HG02973 (cell line): ENCODE results near the gene TADA3.

Source experiments
- ATAC-seq: cut with Tn5 transposase; IDR thresholded peaks from one replicate; pipeline ENCODE4 v1.9.1; 2021; ENCODE audit warnings: moderate library complexity; ENCODE audit not compliant: unreplicated experiment

The TADA3 gene

DNA sequence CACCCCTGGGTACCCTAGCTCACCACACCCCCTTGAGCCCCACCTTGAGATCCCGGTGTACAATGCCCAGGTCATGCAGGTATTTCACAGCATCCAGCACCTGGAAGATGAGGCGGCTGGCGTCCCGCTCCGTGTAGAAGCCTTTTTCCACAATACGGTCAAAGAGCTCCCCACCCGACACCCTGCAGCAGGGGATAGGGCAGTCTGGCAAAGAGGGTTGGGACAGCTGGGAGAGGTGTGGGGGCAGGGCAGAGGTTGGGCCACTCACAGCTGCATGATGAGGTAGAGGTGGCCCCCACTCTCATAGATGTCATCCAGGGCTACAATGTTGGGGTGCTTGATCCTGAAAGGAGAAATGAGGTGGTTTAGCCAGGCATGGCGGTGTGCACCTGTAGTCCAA, 29.4 kb downstream of the TADA3 start:
- ATAC-seq = no peak

DNA sequence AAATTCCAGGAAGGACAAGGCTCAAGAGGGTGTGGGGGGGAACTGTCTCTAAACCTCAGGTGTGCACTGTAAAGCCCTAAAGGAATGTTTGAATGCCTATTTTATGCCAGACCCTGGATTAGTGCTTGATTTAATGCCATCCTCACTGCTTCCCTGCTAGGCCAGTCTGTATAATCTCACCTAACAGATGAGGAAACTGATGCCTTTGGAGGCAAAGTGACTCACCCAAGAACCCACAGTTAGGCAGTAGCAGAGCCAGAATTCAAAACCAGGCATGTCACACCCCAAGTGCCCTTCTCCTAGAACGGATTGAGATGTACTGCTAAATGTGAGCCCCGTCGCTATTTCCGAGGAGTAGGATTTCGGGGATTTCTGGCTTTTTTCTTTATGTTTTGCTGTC, 30.4 kb downstream of the TADA3 start:
- no peak for ATAC-seq

DNA sequence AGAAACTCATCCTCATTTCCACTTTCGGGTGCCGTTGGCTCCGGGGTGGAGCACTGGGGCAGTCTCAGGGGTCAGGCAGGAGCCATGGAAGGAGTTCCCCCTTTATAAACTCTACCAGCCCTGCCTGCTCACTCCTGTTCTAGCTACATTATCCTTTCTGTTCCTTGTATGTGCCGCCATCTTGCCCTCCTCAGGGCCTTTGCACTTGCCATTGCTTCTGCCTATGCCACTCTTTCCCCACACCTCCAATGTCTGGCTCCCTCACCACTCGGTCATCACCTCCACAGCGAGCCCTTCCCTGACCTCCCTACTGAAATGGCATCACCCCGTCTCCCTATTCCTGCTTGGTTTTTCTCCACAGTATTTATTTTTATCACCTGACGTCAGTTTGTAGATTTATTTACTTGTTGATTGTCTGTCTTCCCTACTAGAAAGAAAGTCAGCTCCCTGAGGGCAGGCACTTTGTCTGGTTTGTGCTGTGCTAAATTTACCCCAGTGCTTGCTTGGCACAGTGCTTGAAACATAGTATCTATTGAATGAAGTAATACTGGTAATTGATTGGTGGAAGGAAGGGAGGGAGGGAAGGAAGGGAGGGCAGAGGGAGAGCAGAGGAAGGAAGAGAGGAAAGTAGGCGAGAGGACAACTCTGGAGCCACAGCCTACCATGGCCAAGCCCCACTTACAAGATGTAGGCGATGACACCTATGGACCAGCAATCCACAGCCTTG, 31.3 kb downstream of the TADA3 start:
- no peak for ATAC-seq

DNA sequence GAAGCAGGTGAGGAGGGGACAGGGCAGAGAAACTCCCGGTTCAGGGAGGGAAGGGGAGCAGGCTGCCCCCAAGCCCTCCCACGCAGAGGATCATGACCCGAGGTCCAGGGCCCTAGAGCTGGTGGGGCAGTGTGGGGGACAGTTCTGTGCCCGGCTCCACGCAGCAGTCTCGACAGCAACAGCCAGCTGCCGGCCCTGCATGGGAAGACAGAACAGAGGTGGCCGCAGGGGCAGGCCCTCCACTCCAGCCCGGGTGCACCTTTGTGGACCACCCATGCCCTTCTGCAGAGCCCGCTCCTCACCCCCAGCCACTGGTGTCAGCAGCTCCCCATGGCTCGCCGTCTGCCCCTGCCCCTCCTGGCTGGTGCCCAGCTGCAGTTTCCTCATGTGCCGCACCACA, 34.8 kb downstream of the TADA3 start:
- ATAC-seq = no peak

DNA sequence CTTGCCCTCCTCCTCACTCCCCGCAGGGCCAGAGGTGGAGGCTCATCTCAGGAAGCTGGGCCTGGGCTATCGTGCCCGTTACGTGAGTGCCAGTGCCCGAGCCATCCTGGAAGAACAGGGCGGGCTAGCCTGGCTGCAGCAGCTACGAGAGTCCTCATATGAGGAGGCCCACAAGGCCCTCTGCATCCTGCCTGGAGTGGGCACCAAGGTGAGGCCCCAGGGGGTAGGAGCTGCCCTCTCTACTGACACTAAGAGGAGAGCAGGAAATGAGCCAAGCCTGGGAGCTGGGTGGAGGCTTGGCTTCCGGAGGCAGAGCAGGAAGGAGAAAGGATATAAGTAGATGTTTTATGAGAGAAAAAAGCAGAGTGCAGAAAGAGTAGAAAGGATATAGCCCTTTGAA, 37.6 kb downstream of the TADA3 start:
- ATAC-seq = no peak

DNA sequence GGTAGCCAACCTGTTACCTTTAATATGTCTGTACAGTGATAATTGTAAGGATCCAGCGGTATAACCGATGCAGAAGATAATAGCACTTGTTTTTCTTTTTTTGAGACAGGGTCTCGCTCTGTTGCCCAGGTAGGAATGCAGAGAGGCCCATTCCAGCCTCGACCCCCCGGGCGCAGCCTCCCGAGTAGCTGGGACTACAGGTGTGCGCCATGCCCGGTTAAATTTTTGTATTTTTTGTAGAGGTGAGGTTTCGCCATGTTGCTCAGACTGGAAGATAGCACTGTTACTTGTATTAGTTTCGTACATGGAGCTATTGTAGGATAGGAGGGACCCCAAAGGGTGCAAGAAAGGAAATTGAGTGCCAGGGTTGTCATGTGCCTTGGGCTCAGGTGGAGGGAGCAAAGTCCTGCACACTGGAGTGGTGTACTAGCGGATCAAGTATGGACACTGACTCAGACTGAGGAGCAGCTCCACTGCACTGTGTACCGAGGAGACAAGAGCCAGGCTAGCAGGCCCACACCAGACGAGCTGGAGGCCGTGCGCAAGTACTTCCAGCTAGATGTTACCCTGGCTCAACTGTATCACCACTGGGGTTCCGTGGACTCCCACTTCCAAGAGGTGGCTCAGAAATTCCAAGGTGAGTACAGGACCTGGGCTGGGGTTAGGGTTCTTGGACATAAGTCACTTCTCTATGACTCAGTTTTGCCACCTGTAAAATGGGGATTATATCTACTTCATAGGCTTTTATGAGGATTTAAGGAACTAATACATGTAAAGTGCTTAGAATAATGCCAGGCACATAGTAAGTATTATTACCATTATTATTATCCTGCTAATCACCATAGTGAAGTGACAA, 41.5 kb downstream of the TADA3 start:
- ATAC-seq = no peak

DNA sequence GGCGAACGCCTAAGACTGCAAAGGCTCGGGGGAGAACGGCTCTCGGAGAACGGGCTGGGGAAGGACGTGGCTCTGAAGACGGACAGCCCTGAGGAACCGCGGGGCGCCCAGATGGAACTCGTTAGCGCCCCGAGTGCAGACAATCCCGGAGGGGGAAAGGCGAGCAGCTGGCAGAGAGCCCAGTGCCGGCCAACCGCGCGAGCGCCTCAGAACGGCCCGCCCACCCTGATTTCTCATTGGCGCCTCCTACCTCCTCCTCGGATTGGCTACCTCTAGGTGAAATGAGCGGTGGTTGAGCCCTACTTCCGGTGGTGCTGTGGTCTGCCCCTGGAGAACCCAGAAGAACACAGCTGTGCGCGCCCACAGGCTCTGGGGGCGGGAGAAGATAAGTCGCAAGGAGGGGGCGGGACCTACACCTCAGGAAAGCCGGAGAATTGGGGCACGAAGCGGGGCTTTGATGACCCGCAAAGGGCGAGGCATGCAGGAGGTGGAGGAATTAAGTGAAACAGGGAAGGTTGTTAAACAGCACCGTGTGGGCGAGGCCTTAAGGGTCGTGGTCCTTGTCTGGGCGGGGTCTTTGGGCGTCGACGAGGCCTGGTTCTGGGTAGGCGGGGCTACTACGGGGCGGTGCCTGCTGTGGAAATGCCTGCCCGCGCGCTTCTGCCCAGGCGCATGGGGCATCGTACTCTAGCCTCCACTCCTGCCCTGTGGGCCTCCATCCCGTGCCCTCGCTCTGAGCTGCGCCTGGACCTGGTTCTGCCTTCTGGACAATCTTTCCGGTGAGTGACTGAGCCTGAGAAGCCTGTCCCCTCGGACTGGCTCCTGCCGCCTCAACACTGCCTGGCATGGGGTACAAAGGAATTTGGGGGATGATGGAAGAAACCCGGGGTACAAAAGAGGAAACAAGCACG, 42.4 kb downstream of the TADA3 start, which contains the start of gene OGG1:
Gene OGG1 (plus strand): TSS at position 308 of the 911 bp plus-strand sequence. CDS start 335 bp downstream, at position 643.
- peak; percentile 87 for ATAC-seq

DNA sequence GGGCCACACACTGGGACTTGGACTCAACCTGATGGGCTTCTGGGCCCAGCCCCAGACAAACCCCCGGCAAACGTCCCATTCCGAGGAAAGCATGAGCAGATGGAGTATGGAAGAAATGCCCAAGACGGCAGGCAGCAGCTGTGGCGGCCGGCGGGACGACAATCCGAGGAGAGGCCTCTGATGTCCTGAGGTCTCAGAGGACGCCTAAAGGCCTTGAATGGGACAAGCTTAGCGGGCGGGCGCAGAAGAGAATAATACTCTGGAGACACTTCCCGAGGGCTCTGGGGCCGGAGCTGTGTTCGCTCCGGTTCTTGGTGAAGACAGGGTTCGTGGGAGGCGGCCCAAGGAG, 43.0 kb downstream of the TADA3 start:
- ATAC-seq = no peak

DNA sequence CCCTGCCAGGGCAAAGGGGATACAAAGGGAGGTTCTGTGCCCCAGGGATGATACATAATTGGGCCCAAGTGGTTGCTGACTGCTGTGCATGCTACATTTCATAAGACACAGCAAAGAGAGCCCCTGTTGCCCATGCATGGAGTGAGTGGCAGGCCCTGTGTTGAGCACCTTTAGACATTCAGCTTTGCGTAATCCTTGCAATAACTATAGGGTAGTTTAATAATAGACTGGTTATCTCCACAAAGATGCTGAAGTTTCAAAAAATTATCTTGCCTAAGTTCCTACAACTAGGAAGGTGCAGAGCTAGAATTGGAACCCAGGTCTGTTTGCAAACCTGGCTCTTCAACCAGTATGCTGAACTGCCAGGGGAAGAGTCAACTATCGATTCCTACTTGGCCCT, 44.2 kb downstream of the TADA3 start:
- no peak for ATAC-seq

DNA sequence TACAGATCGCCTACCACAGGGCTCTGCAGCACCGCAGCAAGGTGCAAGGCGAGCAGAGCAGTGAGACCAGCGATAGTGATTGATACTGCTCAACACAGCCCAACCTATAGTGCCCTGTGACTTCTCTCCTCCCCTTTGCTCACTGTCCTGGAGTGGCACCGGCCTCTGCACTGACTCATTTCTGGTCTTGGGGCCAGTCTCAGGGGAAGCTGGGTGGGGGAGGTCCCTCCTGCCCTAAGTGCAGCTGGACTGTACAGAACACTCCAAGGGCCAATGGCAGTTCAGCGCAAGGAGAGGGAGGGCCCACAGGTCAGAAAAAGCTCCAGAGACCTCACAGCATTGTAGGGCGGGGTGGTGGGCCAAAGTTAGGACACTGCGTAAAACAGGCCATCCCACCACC, 45.0 kb downstream of the TADA3 start:
- ATAC-seq = no peak

DNA sequence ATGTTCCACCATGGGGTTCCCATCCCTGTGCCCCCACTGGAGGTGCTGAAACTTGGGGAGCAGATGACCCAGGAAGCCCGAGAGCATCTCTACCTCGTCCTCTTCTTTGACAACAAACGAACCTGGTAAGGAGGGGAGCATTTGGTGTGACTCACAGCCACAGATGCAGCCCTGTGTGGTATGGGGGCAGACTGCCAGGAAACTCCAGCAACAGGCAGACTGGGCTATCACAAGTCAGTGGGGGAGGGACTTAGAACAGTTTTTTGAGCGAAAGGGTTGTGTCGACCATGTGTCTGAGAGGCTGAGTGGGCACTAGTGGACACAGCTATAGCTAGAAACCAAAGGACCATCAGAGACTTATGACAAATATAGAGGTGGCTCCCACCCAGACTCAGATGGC, 45.9 kb downstream of the TADA3 start:
- no peak for ATAC-seq

DNA sequence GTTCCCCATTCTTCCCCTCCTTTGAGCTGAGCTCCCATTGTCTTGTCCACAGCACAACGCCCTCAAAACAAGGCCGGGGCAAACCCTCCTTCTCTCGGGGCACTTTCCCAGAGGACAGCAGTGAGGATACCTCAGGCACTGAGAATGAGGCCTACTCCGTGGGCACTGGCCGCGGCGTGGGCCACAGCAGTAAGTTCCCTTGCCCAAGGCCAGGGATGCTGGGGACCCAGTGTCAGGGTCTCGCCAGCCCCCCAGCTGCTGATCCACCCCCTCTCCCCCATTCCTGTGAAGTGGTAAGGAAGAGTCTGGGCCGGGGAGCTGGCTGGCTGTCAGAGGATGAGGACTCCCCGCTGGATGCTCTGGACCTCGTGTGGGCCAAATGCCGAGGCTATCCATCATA, 46.8 kb downstream of the TADA3 start:
- ATAC-seq = no peak

DNA sequence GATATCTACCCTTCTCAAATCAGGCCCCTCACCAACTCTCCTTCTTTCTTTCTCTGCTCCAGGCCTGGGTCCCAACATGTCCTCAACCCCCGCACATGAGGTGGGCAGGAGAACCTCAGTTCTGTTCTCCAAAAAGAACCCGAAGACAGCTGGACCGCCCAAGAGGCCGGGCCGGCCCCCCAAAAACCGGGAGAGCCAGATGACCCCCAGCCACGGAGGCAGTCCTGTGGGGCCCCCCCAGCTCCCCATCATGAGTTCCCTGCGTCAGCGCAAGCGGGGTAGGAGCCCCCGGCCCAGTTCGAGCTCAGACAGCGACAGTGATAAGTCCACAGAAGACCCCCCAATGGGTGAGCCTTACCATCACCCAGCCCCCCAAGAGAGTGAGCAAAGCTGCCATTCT, 48.1 kb downstream of the TADA3 start:
- ATAC-seq = no peak

DNA sequence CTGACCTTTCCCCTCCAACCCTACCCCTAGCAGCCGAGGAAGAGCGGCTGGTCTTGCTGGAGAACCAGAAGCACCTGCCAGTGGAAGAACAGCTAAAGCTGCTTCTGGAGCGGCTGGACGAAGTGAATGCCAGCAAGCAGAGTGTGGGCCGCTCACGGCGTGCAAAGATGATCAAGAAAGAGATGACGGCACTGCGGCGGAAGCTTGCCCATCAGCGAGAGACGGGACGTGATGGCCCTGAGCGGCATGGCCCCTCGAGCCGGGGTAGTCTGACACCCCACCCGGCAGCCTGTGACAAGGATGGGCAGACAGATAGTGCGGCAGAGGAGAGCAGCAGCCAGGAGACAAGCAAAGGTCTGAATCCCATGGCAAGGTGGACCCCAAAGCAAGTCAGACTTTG, 48.7 kb downstream of the TADA3 start:
- no peak for ATAC-seq

DNA sequence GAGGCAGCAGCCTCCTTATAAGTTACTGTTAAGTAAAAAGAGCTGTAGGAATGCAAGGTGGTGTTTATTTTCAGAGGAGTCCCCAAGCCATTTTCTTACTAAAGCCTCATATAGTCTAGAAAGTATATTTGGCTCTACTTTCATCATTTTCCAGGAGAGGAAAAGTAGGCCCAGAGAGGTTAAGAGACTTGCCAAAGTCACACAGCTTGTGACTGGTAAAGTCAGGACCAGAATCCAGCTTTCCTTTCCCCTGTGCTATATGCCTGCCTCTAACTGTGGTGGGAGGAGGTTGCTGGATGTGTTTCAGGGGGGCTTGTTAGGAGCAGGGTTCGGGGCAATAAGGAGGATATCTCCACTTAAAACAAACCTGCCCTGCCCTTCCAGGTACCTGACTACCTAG, 49.7 kb downstream of the TADA3 start:
- no peak for ATAC-seq

DNA sequence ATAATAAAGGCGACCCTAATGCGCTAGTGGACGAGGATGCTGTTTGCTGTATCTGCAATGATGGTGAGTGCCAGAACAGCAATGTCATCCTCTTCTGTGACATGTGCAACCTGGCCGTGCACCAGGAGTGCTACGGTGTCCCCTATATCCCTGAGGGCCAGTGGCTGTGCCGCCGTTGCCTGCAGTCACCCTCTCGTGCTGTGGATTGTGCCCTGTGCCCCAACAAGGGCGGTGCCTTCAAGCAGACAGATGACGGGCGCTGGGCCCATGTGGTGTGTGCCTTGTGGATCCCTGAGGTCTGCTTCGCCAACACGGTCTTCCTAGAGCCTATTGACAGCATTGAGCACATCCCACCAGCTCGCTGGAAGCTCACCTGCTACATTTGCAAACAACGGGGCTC, 53.1 kb downstream of the TADA3 start:
- ATAC-seq = no peak

DNA sequence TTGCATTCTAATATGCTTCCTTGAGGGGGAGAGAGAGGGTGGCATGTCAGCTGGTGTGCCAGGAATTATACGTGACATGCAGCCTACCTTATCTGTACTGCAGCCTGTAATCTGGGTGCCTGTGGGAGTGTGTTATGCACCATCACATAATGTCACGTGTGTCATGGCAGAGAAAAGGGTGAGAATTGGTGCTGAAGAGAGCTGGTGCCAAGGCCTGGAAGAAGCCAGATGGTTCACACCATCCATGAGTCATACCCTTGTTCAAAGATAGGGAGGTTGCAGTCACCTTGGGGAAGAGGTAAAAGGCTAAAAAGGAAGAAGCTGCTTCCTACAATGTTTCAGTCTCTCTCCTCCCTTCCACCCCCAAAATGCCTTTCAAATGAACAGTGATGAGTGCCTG, 55.4 kb downstream of the TADA3 start:
- ATAC-seq = no peak

DNA sequence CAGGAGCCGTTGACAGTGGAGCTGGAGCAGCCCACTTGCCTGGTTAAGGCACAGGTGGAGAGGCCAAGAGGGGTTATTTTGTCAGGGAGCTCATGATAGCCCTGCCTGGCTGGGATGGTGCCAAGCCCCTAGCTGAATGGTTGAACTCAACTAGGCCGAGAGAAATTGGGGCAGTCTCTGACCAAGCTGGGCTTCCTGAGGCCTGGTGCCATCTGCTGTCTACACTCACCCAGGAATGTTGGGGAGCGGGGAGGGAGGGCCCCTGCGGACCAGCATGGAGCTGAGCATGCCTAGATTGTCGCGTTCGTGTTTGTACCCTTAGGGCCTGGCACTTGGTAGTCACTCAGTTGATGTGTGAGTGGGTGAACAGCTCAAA, 59.5 kb downstream of the TADA3 start:
- no peak for ATAC-seq

DNA sequence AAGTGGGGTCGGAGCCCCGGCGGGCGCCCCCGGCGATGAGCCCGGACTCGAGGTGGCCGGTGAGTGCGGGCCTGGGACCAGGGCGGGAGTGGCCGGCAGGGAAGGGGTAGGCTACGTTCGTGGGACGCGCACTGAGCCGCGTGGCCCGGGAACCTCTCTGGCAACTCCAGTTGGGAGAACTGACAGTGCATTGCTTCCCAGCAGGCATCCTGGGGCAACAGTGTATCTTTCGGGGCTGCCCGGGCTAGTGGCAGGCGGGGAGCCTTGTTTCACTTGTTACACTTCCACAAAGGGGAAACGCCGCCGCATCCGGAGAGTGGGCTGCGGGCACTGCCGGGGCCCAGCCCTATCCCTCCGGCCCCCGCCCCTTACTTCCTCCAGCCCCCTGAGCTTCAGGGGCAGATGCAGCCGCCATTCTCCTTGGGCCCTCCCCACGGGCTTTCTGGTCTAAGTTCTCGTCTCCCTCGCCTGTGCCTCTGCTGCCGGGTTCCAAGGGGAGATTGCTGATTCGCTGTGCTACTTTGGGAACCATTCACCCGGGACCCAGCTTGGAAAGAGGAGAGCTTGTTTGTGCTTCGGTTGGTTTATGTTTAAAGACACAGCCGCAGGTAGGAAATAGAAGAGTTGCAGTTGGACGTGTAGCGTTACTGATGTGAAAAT, 60.1 kb downstream of the TADA3 start:
- ATAC-seq = peak; percentile 3

DNA sequence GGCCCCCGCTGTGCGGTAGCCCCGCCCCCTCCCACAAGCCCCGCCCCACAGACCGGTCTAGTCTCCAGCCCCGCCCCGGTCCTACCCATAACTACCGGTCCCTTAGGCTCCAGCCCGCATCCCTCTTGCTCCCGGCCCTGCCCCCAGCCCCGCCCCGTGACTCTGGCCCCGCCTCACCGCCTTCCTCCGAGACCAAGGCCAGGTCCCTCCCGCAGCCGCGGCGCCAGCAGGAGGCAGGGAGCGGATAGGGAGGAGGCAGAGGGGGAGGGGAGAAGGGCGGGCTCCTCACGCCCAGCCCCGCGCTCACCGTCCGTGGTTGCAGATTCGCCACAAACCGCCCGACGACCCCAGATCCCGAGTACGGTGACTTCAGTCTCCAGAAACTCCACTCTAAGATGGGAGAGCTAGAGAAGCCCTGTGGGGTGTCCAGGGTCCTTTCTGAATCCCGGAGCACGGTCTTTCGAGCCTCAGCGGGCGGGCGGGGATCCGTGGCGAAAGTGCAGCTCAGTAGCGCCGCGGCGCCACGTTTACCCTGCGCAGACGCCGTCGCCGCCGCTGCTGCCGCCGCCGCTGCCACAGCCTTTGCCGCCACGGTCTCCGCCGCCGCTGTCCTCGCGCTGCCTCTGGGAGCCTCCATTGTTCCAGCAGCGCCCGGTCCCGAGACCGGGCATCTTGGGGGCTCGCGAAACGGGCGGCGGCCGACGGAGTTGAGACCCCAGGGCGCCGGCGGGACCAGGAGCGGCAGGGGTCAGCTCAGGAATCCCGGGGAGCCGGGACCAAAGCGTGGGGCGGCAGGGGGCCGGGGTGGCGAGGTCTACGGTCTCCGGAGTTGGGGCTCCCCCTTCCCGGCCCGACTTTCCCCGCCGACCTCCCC, 60.8 kb downstream of the TADA3 start, which contains the start of gene BRPF1:
Gene BRPF1 (plus strand): TSS at position 530 of the 874 bp plus-strand sequence. CDS start 2,406 bp downstream, outside the sequence.
- ATAC-seq = peak; percentile 92
